DOHH2 (cell line): ENCODE results near the gene SLC12A6.

Experiments used
- H3F3A ChIP-seq: fragments of 200-600 bp; sonication (generic), shearing (Covaris generic); 2 replicates; pipeline ENCODE4 v1.6.0; 2016; ENCODE audit warnings: antibody characterized with exemption, mild to moderate bottlenecking; ENCODE audit not compliant: control insufficient read depth, insufficient read depth
- H3K27ac ChIP-seq: fragments of 200-600 bp; sonication (generic); 2 replicates; pipeline ENCODE4 v1.5.1; 2014; ENCODE audit warnings: low read depth, mild to moderate bottlenecking, low read length, moderate library complexity
- H3K27me3 ChIP-seq: fragments of 200-600 bp; sonication (generic); 2 replicates; pipeline ENCODE4 v1.6.1; 2014; ENCODE audit warnings: mild to moderate bottlenecking, low read length, mixed read lengths; ENCODE audit not compliant: control insufficient read depth
- H3K36me3 ChIP-seq: fragments of 200-600 bp; sonication (generic); 2 replicates; pipeline ENCODE4 v1.6.1; 2014; ENCODE audit warnings: mild to moderate bottlenecking, low read length, moderate library complexity, mixed read lengths; ENCODE audit not compliant: control insufficient read depth
- H3K4me1 ChIP-seq: fragments of 200-600 bp; sonication (generic); 2 replicates; pipeline ENCODE4 v1.6.1; 2014; ENCODE audit warnings: mild to moderate bottlenecking, low read length, mixed read lengths; ENCODE audit not compliant: control insufficient read depth
- H3K4me2 ChIP-seq: fragments of 200-600 bp; sonication (generic); 2 replicates; pipeline ENCODE4 v1.6.0; 2014; ENCODE audit warnings: mild to moderate bottlenecking, low read length, moderate library complexity
- H3K4me3 ChIP-seq: fragments of 200-600 bp; sonication (generic); 2 replicates; pipeline ENCODE4 v1.5.1; 2014; ENCODE audit warnings: mild to moderate bottlenecking, low read length, mixed read lengths
- H3K79me2 ChIP-seq: fragments of 200-600 bp; sonication (generic); 2 replicates; pipeline ENCODE4 v1.6.1; 2014; ENCODE audit warnings: mild to moderate bottlenecking, low read length, mixed read lengths; ENCODE audit not compliant: control insufficient read depth
- H3K9me2 ChIP-seq: fragments of 200-600 bp; sonication (generic); replicated peaks from 2 replicates; pipeline ENCODE4 v1.6.1; 2014; ENCODE audit warnings: mild to moderate bottlenecking, low read length, mixed read lengths; ENCODE audit not compliant: control insufficient read depth
- H3K9me3 ChIP-seq: fragments of 200-600 bp; sonication (generic); 2 replicates; pipeline ENCODE4 v1.6.1; 2014; ENCODE audit warnings: antibody characterized with exemption, low read length, mixed read lengths; ENCODE audit not compliant: control insufficient read depth, insufficient read depth
- H4K20me1 ChIP-seq: fragments of 200-600 bp; sonication (generic); 2 replicates; pipeline ENCODE4 v1.6.0; 2014; ENCODE audit warnings: low read depth, mild to moderate bottlenecking, antibody characterized with exemption, low read length, moderate library complexity; ENCODE audit not compliant: control insufficient read depth, insufficient read depth
- EZH2phosphoT487 ChIP-seq: fragments of 200-600 bp; sonication (generic); IDR thresholded peaks from 2 replicates; pipeline ENCODE4 v1.6.1; 2017; ENCODE audit warnings: borderline replicate concordance, mild to moderate bottlenecking, antibody characterized with exemption, low read length, moderate library complexity, mixed read lengths
- TF ChIP-seq, protein P1 (sequence below): fragments of 200-600 bp; sonication (generic); IDR thresholded peaks from one replicate; pipeline ENCODE4 v1.5.1; 2014; ENCODE audit warnings: antibody characterized with exemption, mild to moderate bottlenecking, low read depth, low read length; ENCODE audit not compliant: poor library complexity, severe bottlenecking

Gene SLC12A6

DNA sequence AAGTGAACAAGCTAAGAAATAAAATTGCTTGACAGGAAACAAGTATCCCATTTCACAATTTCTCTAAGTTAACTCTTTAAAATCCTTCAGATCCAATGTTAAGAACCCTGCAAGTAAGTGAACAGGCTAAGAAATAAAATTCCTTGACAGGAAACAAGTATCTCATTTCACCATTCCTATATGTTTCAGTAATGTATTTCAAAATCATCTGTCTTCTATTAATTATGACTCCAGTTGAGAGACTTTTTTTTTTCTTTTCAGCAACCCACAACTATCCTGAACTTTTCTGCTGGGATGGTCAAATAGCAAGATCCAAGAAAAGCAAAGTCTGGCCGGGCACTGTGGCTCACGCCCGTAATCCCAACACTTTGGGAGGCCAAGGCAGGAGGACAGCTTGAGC is 2.4 kb upstream of the SLC12A6 start:
- TF ChIP-seq EZH2phosphoT487 = no peak
- TF ChIP-seq, protein P1, sequence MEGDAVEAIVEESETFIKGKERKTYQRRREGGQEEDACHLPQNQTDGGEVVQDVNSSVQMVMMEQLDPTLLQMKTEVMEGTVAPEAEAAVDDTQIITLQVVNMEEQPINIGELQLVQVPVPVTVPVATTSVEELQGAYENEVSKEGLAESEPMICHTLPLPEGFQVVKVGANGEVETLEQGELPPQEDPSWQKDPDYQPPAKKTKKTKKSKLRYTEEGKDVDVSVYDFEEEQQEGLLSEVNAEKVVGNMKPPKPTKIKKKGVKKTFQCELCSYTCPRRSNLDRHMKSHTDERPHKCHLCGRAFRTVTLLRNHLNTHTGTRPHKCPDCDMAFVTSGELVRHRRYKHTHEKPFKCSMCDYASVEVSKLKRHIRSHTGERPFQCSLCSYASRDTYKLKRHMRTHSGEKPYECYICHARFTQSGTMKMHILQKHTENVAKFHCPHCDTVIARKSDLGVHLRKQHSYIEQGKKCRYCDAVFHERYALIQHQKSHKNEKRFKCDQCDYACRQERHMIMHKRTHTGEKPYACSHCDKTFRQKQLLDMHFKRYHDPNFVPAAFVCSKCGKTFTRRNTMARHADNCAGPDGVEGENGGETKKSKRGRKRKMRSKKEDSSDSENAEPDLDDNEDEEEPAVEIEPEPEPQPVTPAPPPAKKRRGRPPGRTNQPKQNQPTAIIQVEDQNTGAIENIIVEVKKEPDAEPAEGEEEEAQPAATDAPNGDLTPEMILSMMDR = no peak
- Histone ChIP-seq H3K9me3 (no peaks in the 10 kb centered on the region), H3K79me2 (peaks cover 27% of the 10 kb centered on the region), H3K4me2 (no peak overlapping the region), H3K36me3 (peaks cover 30% of the 10 kb centered on the region), H3K9me2 (no peaks in the 10 kb centered on the region), H3K4me3 (no peak overlapping the region), H3K4me1 (peaks cover 49% of the 10 kb centered on the region), H3K27me3 (no peaks in the 10 kb centered on the region; the same call in 1 of the 2 replicates), H4K20me1 (no peaks in the 10 kb centered on the region), H3F3A (peaks cover 28% of the 10 kb centered on the region), H3K27ac (no peak overlapping the region)

- Histone ChIP-seq H3F3A (peaks cover 31% of the 10 kb centered on the region), H3K79me2 (peaks cover 27% of the 10 kb centered on the region), H3K27me3 (no peaks in the 10 kb centered on the region; the same call in 1 of the 2 replicates), H3K9me2 (no peaks in the 10 kb centered on the region), H3K4me2 (peak overlapping the region; percentile 82), H4K20me1 (no peaks in the 10 kb centered on the region), H3K4me1 (peaks cover 64% of the 10 kb centered on the region), H3K9me3 (no peaks in the 10 kb centered on the region), H3K27ac (no peak overlapping the region), H3K4me3 (peak overlapping the region; percentile 88), H3K36me3 (peaks cover 30% of the 10 kb centered on the region)
- TF ChIP-seq EZH2phosphoT487 = no peak
- TF ChIP-seq, protein P1 = no peak
Observed at GRCh38 chr15:34338347-34338746, 766 bp upstream of the SLC12A6 start.

DNA sequence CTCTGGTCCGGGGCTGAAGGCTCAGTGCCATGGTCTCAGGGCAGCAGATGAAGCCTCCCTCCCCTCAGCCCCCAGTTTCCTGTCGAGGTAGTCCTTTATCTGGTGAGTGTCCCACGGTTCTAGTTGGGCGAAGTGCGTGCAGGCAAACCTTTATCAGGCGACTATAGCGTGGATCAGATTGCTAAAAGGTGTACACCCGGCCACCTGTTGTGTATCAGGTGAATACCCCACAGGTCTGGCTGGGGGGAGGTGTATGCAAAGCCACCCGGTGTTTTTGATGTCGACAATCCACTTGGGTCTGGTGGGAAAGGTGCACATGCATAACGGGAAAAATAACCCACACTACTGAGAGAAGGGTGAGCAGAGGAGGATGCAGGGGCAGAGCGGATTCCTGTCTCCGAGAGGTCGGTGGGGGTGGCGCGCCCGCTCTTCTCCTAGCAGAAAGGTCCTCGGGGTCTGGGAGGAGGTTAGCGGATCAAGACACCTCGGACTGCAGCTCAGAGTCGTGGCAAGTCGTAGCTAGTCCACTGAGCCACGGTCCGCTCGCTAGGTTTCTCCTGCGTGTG is 507 bp downstream of the SLC12A6 start:
- H3K4me1 ChIP-seq = peaks cover 63% of the 10 kb centered on the region
- peak overlapping the region; percentile 82 for H3K4me2 ChIP-seq
- H3K9me3 ChIP-seq = no peaks in the 10 kb centered on the region
- peaks cover 27% of the 10 kb centered on the region for H3K36me3 ChIP-seq
- H4K20me1 ChIP-seq = no peaks in the 10 kb centered on the region
- peaks cover 30% of the 10 kb centered on the region for H3F3A ChIP-seq
- H3K9me2 ChIP-seq = no peaks in the 10 kb centered on the region
- H3K4me3 ChIP-seq = peak overlapping the region; percentile 88
- peak overlapping the region; percentile 39 for H3K27ac ChIP-seq
- peaks cover 18% of the 10 kb centered on the region for H3K79me2 ChIP-seq
- no peaks in the 10 kb centered on the region; the same call in 1 of the 2 replicates for H3K27me3 ChIP-seq
- TF ChIP-seq EZH2phosphoT487 = no peak
- TF ChIP-seq, protein P1 = no peak
